ENCODE data around the gene CFAP77. TPM values are rescaled to one million over a fixed set of nuclear protein-coding genes. Genes with fewer than 3 reads are reported as not detected.

The CFAP77 gene
- total RNA-seq, 4 donors from 2014 or later = not detected

DNA sequence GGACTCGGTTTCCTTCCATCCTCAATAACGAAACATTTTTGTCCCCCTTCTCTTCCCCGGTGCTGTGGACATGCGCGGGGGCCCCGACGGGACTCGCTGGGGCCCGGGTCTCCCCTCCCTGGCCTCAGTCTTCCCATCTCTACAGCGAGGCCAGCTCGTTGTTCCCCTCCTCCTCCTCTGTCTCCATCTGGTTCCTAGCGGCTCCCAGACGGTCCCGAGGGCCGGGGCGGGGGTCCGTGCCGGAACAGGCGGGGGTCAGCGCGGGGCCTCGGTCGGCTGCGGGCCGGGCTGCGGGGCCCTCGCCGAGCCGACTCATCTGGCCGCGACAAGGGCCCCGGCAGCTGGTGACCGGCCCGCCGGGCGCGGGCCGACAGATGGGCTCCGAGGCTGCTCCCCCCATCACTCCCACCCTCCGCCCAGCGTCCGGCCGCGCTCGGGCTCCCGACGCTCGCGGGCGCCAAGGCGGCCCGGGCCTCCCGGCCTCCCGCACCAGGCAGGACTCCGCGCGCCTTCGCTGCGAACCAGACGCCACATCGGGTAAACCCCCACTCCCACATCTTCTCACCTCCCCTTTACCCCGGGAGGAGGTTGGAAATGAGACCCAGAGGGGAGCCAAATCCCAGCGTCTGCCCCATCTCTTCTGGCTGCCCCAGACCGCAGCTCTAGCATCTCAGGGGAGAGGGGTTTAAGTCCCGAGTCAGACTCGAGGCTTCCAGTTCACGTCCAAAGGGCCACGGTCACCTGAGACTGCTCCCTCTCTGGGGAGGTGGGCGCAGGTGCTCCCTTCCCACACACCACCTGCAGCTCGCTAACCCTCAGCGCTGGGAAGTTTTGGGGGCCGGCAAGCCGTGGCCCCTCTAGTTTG lies 180.5 kb downstream of the CFAP77 start:
- H3K27me3 ChIP-seq = peaks cover 6 to 78% (median 58%) of the 10 kb centered on the region in 4 donors
- H3K9me3 ChIP-seq = no peaks in the 10 kb centered on the region
- no peak overlapping the region for H3K4me3 ChIP-seq
- intact Hi-C loops (cut with DNase I) = no loop called here
- no peak overlapping the region for H3K27ac ChIP-seq (replicated peaks in 1 of 4)
- TF ChIP-seq POLR2AphosphoS5 (IDR thresholded peaks at IDR 0.05) (no peak), EP300 (IDR thresholded peaks at IDR 0.05) (no peak), POLR2A (IDR thresholded peaks at IDR 0.05; ENCODE audit: low read depth) (no peak)
- TF ChIP-seq, protein P1, sequence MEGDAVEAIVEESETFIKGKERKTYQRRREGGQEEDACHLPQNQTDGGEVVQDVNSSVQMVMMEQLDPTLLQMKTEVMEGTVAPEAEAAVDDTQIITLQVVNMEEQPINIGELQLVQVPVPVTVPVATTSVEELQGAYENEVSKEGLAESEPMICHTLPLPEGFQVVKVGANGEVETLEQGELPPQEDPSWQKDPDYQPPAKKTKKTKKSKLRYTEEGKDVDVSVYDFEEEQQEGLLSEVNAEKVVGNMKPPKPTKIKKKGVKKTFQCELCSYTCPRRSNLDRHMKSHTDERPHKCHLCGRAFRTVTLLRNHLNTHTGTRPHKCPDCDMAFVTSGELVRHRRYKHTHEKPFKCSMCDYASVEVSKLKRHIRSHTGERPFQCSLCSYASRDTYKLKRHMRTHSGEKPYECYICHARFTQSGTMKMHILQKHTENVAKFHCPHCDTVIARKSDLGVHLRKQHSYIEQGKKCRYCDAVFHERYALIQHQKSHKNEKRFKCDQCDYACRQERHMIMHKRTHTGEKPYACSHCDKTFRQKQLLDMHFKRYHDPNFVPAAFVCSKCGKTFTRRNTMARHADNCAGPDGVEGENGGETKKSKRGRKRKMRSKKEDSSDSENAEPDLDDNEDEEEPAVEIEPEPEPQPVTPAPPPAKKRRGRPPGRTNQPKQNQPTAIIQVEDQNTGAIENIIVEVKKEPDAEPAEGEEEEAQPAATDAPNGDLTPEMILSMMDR (IDR thresholded peaks at IDR 0.05) = no peak
- no peak for DNase-seq (ENCODE audit: extremely low spot score)
- H3K4me1 ChIP-seq = peaks cover 0 to 35% (median 29%) of the 10 kb centered on the region in 4 donors
- WGBS = 7% methylated on average over 57 of the region's 73 CpGs
- H3K36me3 ChIP-seq = peaks cover 14 to 25% (median 19%) of the 10 kb centered on the region in 4 donors

- H3K27me3 ChIP-seq = peaks cover 6 to 71% (median 51%) of the 10 kb centered on the region in 4 donors
- peaks cover 15 to 29% (median 21%) of the 10 kb centered on the region in 4 donors for H3K36me3 ChIP-seq
- H3K27ac ChIP-seq (replicated peaks in 1 of 4) = no peak overlapping the region
- no peaks in the 10 kb centered on the region for H3K9me3 ChIP-seq
- intact Hi-C loops (cut with DNase I) = no loop called here
- H3K4me1 ChIP-seq = peaks cover 0 to 35% (median 29%) of the 10 kb centered on the region in 4 donors
- TF ChIP-seq POLR2A (IDR thresholded peaks at IDR 0.05; ENCODE audit: low read depth) (no peak), EP300 (IDR thresholded peaks at IDR 0.05) (no peak), POLR2AphosphoS5 (IDR thresholded peaks at IDR 0.05) (no peak)
- TF ChIP-seq, protein P1 (IDR thresholded peaks at IDR 0.05) = no peak
- DNase-seq (ENCODE audit: extremely low spot score) = no peak
- 24% methylated on average over 6 of the region's 6 CpGs for WGBS
- no peak overlapping the region for H3K4me3 ChIP-seq
Measured at GRCh38 chr9:132591244-132591643, 181.2 kb downstream of the CFAP77 start.

DNA sequence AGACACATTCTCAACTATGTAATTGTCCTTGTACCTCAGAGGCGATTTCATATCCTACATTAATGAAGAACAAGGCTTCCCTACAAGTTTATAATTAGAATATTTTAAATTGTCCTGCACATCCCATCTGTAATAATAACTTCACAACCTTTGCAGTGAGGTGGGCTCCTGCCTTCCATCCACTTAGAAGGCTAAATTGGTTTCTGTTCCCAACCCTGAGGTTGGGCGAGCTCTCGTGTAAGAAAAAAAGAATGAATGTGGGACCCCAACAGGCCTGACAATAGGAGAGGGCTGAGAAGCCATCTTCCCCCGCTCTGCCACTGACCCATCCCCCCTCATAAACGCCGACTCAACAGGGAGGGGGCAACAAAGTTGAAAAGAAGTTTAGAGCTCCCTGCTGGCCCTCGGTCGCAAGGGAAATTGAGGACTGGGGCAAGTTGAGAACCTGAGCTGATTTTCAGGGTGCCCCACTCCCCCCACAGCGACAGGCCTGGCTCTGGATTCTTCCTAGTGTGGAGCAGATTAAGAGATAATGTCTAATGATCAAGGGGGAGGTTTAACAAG lies 181.8 kb downstream of the CFAP77 start:
- Histone ChIP-seq H3K36me3 (peaks cover 15 to 34% (median 25%) of the 10 kb centered on the region in 4 donors), H3K27ac (replicated peaks in 1 of 4) (no peak overlapping the region), H3K4me3 (no peak overlapping the region), H3K27me3 (peaks cover 2 to 65% (median 45%) of the 10 kb centered on the region in 4 donors), H3K4me1 (peaks cover 0 to 30% (median 25%) of the 10 kb centered on the region in 4 donors), H3K9me3 (no peaks in the 10 kb centered on the region)
- no peak for TF ChIP-seq POLR2AphosphoS5 (IDR thresholded peaks at IDR 0.05)
- TF ChIP-seq, protein P1 (IDR thresholded peaks at IDR 0.05) = no peak
- no peak for TF ChIP-seq EP300 (IDR thresholded peaks at IDR 0.05)
- no peak for TF ChIP-seq POLR2A (IDR thresholded peaks at IDR 0.05; ENCODE audit: low read depth)
- intact Hi-C loops (cut with DNase I) = no loop called here
- DNase-seq (ENCODE audit: extremely low spot score) = no peak
- WGBS = 57% methylated on average over 9 of the region's 9 CpGs

DNA sequence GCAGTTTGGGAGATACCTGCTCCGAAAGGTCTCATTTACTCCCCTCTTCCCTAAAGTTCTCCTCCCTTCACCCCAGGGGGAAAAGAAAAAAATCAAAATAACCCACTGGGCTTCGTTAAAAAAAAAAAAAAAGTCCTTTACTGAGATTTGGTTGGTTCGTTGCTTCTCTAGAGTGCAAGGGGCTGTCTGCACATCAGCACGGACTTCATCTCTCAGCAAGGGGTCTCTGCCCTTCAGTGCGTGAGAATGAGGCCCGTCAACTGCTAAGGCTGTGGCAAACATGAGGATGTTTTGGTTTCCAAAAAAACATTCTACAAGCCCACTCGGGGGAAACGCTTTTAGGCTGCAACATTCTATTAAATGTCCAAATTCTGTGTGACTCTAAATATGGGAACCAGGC lies 182.4 kb downstream of the CFAP77 start:
- intact Hi-C loops (cut with DNase I) = no loop called here
- Histone ChIP-seq H3K27ac (replicated peaks in 1 of 4) (no peak overlapping the region), H3K36me3 (peaks cover 15 to 41% (median 29%) of the 10 kb centered on the region in 4 donors), H3K4me3 (no peak overlapping the region), H3K27me3 (peaks cover 0 to 59% (median 39%) of the 10 kb centered on the region in 4 donors), H3K9me3 (no peaks in the 10 kb centered on the region), H3K4me1 (peaks cover 0 to 24% (median 20%) of the 10 kb centered on the region in 4 donors)
- no peak for DNase-seq (ENCODE audit: extremely low spot score)
- 86% methylated on average over 8 of the region's 8 CpGs for WGBS
- TF ChIP-seq POLR2AphosphoS5 (IDR thresholded peaks at IDR 0.05) = no peak
- TF ChIP-seq EP300 (IDR thresholded peaks at IDR 0.05) = no peak
- TF ChIP-seq POLR2A (IDR thresholded peaks at IDR 0.05; ENCODE audit: low read depth) = no peak
- TF ChIP-seq, protein P1 (IDR thresholded peaks at IDR 0.05) = no peak
